GM18502 (cell line): ENCODE measurements around the gene GALNT14.

Experiments used
- ATAC-seq: cut with Tn5 transposase; IDR thresholded peaks from one replicate; pipeline ENCODE4 v1.9.1; 2021; ENCODE audit warnings: mild to moderate bottlenecking; ENCODE audit not compliant: unreplicated experiment, poor library complexity

The GALNT14 gene

DNA sequence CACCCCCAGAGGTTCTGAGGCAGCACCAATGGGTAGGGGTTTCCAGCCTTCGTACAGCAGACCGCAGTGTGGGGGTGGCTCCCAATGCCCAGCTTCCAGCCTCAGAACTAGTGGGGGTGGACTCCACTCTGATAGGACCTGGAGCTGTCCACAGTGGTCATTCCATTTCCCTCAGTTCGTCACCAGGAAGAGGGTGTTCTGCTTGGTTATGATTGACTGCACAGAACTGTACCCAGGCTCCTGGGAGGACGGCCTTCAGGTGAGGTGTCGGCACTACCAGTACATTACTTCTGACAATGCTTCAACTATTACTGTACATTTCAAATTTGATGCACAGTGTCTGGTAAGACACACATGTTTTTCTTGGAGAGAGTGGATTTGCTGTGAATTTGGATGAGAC lies 180.6 kb downstream of the GALNT14 start:
- no peak for ATAC-seq

DNA sequence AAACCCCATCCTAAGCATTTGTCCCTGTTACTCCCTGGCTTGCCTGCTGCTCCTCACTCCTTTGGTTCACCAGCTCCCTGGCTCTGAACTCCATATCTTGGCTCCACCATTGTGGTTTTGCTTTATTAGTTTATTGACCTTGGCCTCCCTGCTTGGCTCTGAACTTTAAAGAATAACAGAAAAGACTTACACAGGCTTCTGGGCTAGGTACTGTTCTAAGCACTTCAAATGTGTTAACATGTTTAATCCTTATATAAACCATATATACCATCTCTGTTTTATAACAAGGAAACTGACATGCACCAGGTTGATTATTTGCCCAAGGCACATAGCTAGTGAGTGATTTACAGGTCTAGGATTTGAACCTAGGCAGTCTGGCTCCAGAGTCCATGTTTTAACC lies 181.2 kb downstream of the GALNT14 start:
- no peak for ATAC-seq

DNA sequence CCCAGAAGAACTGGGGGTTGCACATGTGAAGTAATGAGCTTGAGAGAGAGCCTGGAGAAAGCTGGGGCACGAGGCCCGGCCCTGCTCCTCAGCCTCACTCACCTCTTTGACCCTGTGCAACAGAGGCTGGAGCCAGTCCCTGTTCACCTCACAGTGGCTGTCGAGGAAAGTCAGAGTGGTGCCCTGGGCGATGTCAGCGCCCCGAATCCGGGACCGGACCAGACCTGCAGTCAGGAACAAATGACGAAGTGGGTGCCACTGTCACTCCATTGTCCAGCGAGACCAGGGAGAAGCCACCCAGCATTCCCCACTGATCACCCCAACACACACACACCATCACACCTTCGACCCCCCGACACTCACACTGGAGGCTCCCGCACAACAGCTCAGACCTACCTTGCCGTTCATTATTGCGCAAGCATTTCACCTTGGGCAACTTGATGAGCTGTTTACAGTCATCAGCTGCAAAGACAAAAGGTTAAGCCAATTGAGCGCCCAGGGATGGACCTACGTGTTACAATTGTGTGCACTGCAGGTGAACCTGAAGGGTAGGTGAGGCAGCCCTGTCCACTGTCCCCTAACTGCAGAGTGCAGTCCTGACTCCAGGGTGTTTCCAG lies 182.6 kb downstream of the GALNT14 start:
- no peak for ATAC-seq

DNA sequence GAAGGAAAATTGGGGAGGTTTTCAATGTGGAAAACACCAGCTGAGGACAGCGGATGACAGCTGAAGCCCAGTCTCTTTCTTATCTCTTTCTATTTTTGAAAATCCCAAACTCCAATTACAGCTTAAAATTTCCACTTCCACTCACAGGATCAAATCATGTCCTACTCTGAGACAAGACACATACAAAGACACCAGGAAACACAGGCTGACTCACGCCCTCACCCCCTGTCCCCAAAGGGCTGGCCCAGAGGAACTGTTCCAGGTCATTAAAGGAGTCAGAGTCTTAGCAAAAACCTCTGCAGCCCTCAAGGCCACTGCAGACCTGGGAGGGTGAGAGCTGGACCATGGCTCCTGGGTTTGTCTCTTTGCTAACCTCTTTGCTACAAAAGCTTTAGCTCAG lies 187.9 kb downstream of the GALNT14 start:
- no peak for ATAC-seq

DNA sequence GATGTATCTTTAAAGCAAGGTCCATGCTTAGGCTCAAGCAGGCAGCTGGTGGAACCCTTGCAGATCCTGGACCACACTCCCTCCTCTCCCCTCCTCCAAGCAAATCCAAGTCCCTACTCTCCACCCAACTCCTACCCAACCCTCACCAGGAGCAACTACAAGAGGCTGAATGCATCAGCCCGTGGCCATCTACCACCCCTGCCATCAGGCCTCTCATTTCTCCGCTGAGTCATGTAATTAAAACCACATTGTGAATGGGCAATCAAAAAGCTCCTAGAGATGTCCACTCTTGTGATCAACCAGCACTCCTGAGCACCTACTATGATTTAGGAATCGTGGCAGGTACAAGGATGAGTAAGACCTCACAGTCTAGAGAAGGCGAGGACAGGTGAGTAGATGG lies 188.8 kb downstream of the GALNT14 start:
- ATAC-seq: no peak

DNA sequence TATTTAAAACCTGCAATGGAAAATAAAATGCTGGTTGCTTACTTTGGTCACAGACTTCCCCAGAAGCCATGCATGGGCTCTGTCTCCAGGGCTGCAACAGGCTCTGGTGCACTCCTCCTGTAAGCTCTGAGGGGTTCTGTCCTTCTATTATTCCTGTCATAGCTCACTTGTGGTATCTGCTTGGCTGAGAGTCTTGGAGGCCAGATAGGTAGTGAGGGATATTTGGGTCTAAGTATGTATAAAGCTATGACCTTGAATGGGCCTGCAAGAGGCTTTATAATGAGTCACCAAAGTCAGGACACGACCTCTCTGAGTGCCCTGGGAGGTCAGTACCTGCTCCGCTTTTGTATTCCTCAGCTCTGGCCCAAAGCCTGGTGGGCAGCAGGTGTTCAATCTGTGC lies 189.4 kb downstream of the GALNT14 start:
- no peak for ATAC-seq

DNA sequence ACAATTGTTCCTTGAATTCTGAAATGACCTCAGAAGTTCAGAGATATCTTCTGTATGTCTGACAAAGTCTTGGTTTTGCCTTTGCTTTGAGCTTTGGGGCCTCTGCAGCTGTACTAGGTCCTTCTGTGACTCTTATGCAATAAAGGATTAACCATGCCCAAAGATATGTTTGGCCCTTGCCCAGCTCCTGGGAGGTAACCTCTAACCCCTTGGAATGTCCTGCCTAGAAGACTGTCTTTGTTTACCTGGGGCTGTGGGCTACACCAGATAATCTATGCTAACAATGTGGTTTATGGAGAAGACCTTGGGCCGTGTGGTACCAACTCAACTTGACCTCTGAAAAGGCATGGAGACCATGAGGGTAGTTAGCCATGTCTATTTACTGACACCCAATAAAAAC lies 190.1 kb downstream of the GALNT14 start:
- ATAC-seq: no peak

DNA sequence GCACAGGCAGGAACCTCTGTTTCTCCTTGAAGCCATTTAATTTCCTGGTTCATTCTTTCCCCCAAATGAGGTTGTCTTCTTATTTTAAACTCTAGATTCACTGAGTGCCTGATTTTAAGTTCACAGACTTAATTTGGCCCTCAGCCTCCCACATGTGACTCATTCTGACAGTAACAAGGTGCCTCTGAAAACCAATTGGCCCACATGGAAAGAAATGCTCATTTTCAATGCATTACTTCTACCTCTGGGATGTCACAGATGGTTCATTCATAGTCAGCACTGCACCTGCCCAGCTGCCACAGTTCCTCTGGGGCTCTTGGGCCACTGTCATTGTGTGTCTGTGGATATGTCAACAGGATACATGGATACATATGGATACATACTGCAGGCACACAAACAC lies 190.6 kb downstream of the GALNT14 start:
- ATAC-seq: no peak

DNA sequence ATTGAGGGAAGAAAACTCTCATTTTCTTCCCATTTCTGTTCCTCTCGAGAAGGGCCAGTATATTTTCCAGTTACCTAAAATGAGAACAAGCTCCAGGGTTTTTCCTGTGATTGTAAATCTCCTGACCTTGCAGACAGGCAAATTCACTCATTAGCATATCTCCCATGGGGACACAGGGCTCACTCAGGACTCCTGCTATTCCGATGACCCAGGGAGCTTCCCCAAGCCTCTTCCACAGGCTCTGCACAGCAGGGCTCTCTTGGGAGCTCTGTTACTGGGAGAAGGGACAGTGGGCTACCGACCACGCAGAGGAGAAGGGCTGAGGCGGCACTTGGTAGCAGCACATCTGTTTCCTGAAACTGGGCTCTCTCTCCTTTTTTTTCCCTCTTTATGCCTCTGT lies 195.8 kb downstream of the GALNT14 start:
- no peak for ATAC-seq

DNA sequence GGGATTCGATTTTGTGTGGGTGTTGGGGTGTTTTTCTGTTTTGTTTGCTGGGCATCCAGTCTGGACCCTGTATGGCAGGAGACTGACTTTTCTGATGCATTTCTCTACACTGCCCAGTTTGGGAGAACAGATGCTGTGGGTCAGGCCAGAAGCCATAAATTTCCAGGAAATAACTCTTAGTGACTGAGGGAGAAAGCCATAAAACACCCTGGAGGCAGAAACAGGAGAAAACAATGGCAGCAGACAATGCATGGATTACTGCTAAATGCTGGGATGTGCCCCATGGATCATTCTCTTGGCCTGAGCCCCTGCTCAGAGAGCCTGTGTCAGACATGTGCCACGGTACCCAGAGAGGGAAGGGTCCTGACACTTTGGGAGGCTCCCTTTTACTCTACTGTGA lies 197.4 kb downstream of the GALNT14 start:
- ATAC-seq: no peak

DNA sequence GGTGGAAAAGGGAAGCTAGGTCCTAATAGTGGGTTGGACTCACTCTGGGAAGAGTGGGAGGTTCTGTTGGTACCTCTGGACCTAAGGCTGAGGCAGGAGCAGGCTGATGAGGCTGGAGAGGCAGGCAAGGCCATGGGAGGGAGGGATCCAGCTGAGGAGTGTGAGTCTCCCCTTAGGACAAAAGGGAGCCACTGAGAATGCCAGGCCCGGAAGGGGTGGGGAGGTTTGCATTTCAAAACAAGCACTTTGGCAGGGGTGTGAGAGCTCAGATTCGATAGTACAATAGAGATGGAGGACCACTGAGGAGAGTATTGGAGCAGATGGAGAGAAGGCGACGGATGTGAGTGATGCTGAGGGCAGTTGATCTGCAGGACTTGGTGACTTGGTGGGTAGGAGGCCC lies 198.9 kb downstream of the GALNT14 start:
- no peak for ATAC-seq

DNA sequence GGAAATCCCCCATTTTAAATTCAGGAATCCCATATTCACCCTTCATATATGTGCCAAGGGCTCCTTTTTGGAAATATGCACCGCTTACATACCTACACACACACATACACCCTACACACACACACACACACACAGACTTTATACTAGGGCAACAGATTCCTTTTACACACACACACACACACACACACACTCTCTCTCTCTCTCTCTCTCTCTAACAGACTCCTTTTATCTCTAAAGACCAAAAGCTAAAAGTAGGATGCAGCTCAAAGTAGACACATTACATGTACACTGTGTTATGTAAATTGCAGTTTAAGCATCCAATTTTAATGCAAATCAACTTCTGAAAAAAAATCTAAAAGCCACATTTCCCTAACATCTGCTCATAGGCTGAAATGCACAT lies 200.0 kb downstream of the GALNT14 start:
- no peak for ATAC-seq

DNA sequence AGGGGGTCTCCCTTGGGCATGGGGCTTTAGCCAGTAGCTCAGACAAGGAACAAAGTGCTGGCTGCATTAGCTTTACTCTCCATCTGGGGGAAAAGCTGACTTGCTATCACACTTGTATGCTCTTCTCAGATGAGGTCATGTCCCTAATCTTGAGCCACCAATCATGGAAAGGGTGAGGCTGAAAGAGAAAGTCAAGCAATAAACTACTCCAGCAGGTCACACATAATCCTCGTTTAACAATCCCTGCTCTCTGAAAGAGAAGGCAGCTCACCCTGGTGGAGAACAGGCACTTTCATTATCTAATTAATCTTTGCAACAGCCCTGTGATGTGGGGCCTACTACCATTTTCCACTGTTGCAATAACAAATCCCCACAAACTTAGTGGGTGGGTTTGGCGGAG lies 201.3 kb downstream of the GALNT14 start:
- no peak for ATAC-seq

DNA sequence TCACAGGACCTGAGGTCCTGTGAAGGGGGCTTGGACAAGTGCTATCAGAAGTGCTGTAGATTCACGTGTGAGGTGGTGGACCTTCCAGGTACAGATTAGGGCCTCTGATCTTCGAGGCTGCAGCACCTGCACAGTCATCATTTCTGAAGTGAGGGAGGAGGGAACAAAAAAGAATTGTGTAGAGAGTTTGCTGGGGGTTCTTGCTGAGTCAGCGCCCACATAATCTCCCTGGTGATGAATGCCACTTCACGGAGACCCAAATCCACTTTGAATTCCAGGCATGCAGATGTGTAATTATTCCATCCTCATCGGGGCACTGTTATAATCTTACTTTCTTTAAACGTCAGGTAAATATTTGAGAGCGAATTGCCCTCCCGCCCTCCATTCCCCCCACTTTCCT lies 202.4 kb downstream of the GALNT14 start:
- ATAC-seq: no peak

DNA sequence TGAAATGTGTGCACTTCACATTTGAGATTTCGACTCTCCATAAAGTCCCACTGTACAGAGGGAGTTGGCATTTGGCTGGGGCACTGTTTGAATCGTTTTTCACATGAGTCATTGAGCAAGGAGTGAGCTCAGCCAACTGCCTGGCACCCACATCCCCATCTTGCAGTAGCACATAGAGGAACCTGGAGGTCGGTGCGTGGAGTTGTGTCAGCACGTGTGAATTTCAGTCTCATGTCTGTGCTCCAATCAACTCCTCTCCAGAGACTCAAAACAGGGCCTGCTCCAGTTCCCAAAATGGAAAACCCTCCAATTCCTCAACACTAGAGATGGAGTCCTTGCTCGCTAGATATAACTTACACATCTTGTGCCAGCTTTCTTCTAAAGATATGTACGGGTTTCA lies 204.2 kb downstream of the GALNT14 start:
- no peak for ATAC-seq

DNA sequence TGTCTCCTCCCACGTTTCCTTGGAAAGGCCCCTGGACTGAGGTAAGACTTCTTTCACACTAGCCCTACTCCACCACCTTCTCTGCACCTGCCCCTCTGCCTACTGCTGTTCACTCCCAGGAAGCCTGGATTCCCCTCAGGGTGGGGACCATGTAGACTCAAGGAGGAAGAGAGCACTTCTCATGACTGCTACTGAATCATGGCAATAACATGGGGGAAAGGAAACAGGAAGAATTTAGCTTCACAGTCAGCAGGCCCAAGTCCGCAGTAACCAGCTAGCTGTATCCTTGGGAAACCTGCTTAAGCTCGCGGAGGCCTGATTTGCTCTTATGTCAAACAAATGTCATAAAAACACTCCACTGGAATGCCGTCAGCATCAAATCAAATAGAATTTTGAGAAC lies 204.7 kb downstream of the GALNT14 start:
- ATAC-seq: no peak

DNA sequence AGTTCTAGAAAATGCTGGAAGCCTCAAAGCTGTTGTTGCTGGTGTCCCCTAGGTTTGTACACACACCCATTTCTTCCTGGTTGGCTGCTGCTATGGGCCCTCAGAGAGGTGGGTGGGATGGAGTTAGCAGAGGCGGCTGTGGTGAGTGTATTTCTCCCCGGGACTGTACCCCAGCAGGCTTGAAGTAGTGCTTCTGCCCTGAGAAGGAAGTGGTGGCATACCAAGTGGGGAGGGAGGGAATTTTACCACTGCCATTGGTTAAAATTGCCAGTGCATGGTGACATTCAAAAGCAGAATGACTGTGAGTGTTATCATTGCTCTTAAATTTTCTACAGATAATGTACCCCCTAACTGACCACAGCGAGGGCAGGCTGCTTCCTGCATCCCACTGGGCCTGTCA lies 205.4 kb downstream of the GALNT14 start:
- no peak for ATAC-seq

DNA sequence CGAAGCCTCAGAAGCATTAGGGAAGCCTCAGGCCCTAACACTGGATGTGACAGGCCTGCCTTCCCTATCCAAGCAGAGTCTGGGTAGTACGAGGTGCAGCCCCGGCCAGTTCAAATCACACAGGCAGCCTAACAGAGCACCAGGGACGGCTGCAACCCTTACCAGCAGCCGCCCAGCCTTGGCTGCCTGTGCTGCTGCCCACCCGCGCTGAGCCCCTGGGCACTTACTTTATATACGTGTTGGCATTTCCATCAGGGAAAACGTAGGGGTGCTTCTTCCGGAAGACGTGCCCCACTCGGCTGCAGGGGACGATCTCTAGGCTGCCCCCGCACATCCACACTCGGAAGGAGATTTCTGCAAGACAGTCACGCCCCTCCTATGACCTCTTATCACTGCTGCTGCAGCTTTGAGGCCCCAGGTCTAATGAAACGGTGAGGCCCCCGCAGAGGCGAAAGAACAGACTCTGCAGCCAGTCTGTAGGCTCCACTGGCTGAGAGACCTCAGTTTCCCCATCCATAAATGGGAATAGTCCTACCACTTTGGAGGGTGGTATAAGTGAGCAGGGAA lies 206.3 kb downstream of the GALNT14 start:
- ATAC-seq: no peak

DNA sequence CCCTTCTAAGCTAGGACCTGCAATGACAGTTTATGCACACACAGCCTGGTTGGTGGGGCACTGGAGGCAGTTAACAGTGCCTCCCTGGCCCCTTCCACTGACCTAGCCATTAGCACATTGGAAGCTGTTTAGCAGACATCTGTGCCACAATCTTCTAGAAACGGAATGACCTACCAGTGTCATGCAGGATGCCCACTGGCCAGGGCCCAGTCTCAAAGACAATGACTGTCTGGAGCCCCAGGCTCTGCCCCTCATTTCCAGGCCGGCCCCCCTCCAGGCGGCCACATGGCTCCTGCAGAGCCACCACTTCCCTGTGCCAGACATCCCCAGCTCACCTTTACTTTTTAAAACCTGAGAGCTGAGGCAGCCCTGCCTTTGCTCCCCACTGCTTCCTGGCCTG lies 207.5 kb downstream of the GALNT14 start:
- no peak for ATAC-seq

DNA sequence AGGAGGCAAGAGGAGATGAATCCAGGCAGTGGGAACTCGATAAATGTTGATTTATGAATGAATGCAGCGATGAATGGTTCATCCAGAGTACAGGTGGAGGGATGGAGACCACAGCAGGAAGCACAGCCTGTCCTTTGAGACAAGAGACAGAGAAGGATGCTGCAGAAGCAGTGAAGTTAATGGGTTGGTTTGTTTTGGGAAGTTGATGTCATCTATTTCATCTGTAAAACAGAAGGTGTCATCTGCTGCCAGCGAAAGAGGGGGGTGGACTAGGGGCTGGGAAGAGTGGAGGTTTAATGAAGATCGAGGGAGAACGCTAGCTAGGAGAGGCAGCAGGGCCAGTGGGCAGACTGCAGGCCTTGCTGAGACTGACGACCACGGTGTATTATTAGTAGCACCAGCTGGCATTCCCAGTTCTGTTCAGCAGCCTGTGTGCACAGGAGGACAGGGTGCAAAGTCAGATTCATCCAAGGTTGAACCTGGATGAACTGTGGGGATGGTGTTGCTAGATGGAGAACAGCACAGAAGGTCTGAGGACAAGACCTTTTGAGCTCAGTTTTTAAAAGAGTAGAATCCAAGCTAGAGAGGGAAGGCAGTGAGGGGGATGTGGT lies 210.7 kb downstream of the GALNT14 start:
- ATAC-seq: no peak

DNA sequence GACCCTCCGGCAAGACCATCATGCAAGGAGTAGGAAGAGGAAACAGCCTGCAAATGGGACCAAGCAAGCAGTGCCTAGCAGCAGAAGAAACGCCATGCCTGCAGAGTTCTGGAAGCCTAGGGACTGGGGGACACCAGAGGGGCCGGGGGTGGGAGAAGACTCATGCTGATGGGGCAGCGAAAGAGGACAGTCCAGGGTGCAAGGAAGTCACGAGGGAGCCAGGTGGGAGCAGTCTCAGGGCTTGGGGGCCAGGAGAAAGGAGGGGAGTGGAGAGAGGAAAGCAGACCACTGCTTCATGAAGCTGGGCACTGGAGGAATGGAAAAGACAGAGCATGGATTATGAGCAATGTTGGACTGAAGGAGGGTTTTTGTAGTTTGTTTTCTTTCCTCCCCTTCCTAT lies 211.6 kb downstream of the GALNT14 start:
- ATAC-seq: no peak

DNA sequence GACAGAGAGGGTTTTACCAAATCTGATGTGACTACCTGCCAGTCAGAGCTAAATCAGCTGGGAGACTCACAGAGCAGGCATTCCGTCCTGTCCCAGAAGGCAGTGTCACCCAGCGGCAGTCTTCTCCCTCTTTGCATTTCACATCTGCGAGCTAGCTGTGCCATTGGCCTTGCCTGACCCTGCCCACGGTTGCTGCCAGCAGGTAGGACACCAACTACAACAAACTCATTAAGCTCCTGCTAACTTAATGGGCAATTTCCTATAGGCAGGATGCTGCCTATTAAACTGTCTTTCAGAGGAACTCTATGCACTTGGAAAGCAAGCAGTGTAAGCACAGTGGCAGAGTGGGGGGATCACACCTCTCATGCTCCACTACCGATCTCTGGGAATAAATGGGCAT lies 214.6 kb downstream of the GALNT14 start:
- ATAC-seq: no peak
